K562 (cell line): ENCODE results near the gene MAPKAPK3. TPM values are rescaled to one million over a fixed set of nuclear protein-coding genes. Genes with fewer than 3 reads are reported as not detected.

Experiments
- AFF1 ChIP-seq, 2 experiments: fragments of 450-650 bp; IDR thresholded peaks; 2 replicates each; pipeline ENCODE4 v1.6.1; 2018; ENCODE audit warnings: mild to moderate bottlenecking in 2 of 2, low read depth in 1 of 2; ENCODE audit not compliant: partially characterized antibody in 2 of 2
- ARID1B ChIP-seq: fragments of 450-650 bp; IDR thresholded peaks from 2 replicates; pipeline ENCODE4 v1.6.1; 2016; ENCODE audit warnings: antibody characterized with exemption, mild to moderate bottlenecking, inconsistent platforms
- ATF6 ChIP-seq: sonication (generic); formaldehyde crosslinking; IDR thresholded peaks from 2 replicates; pipeline ENCODE4 v1.4.0; 2020; ENCODE audit warnings: mild to moderate bottlenecking, missing genetic modification reagents
- CBX8 ChIP-seq: fragments of 200-600 bp; sonication (generic); IDR thresholded peaks from 2 replicates; pipeline ENCODE4 v1.6.1; 2012; ENCODE audit warnings: borderline replicate concordance, mixed run types, low read depth, mild to moderate bottlenecking, moderate library complexity, mixed read lengths, low read length, control low read depth, inconsistent platforms; ENCODE audit not compliant: poor library complexity, severe bottlenecking; ENCODE audit errors: extremely low read depth
- CEBPB ChIP-seq: fragments of 450-650 bp; IDR thresholded peaks from 2 replicates; pipeline ENCODE4 v1.6.1; 2016; ENCODE audit warnings: missing genetic modification characterization, missing compliant biosample characterization
- DNMT1 ChIP-seq: fragments of 450-650 bp; IDR thresholded peaks from 2 replicates; pipeline ENCODE4 v1.6.1; 2016; ENCODE audit warnings: antibody characterized with exemption, mild to moderate bottlenecking
- ETS1 ChIP-seq: conservative IDR thresholded peaks from 2 replicates; pipeline ENCODE4 v1.6.1; 2011; ENCODE audit warnings: low read depth, mild to moderate bottlenecking, low read length; ENCODE audit not compliant: control insufficient read depth
- FOSL1 ChIP-seq: fragments of 200-800 bp; sonication (Bioruptor generic); conservative IDR thresholded peaks from 2 replicates; pipeline ENCODE4 v1.6.1; 2016; ENCODE audit warnings: missing genetic modification characterization, missing compliant biosample characterization
- HBP1 ChIP-seq: fragments of 450-650 bp; formaldehyde crosslinking; IDR thresholded peaks from 2 replicates; pipeline ENCODE4 v1.4.0; 2022; ENCODE audit warnings: missing genetic modification characterization
- HNRNPLL ChIP-seq: fragments of 200-400 bp; formaldehyde crosslinking; IDR thresholded peaks from 2 replicates; pipeline ENCODE4 v1.6.1; 2017; ENCODE audit warnings: low read length, low read depth, mild to moderate bottlenecking; ENCODE audit not compliant: poor library complexity, severe bottlenecking
- MAX ChIP-seq: sonication (generic); formaldehyde crosslinking; IDR thresholded peaks from 2 replicates; pipeline ENCODE4 v1.9.0; 2022; ENCODE audit warnings: mild to moderate bottlenecking, missing genetic modification reagents
- MEIS2 ChIP-seq: fragments of 450-650 bp; IDR thresholded peaks from 2 replicates; pipeline ENCODE4 v1.6.1; 2014; ENCODE audit warnings: mild to moderate bottlenecking; ENCODE audit not compliant: partially characterized antibody
- POLR3A ChIP-seq: IDR thresholded peaks from 2 replicates; pipeline ENCODE4 v1.6.1; 2011; ENCODE audit warnings: borderline replicate concordance, mild to moderate bottlenecking, moderate library complexity; ENCODE audit not compliant: insufficient read length, insufficient read depth; ENCODE audit errors: extremely low read depth
- SIX5 ChIP-seq, 2 experiments: IDR thresholded peaks; 2 replicates each; pipeline ENCODE4 v1.6.1; 2011; ENCODE audit warnings: low read length in 2 of 2, borderline replicate concordance in 1 of 2, low read depth in 1 of 2, mild to moderate bottlenecking in 1 of 2, moderate library complexity in 1 of 2; ENCODE audit not compliant: insufficient read depth in 1 of 2
- SMARCA4 ChIP-seq: fragments of 450-650 bp; IDR thresholded peaks from 2 replicates; pipeline ENCODE4 v1.6.1; 2016
- SREBF2 ChIP-seq: sonication (generic); formaldehyde crosslinking; IDR thresholded peaks from 2 replicates; pipeline ENCODE4 v1.4.0; 2020; ENCODE audit warnings: mild to moderate bottlenecking, missing genetic modification reagents
- TAL1 ChIP-seq: fragments of 450-650 bp; IDR thresholded peaks from 2 replicates; pipeline ENCODE4 v1.6.1; 2016; ENCODE audit warnings: mild to moderate bottlenecking
- ZNF3 ChIP-seq: fragments of 250-450 bp; sonication (Bioruptor Pico); IDR thresholded peaks from 2 replicates; pipeline ENCODE4 v1.5.0; 2021; ENCODE audit warnings: mild to moderate bottlenecking, moderate library complexity
- ZSCAN29 ChIP-seq: fragments of 450-650 bp; IDR thresholded peaks from 2 replicates; pipeline ENCODE4 v1.6.1; 2017
- polyA plus RNA-seq, 8 experiments: library from polyadenylated mRNA; depleted of rRNA in 4 of 8; stranded (reverse) in 5 of 8; unstranded in 3 of 8; fragments of >200 nt; fragmentation: Nextera tagmentation in 2 of 8; fragmentation: Illumina TruSeq in 1 of 8; extraction: Ambion mirVana in 2 of 8; extraction: Trizol in 1 of 8; gene quantifications; 2 replicates each; pipeline versions ENCODE4 v1.2.1 to v1.2.3, GENCODE V29; 2011 to 2014; ENCODE audit warnings: inconsistent platforms in 1 of 8, missing spikeins in 1 of 8
- total RNA-seq, 7 experiments: library from RNA; depleted of rRNA in 6 of 7; stranded (reverse); fragments of >200 nt in 6 of 7; fragmentation: Illumina TruSeq in 2 of 7; extraction: Trizol in 2 of 7; gene quantifications; 2 replicates each; pipeline versions ENCODE4 v1.2.1 to v1.2.3, GENCODE V29; 2011 to 2021; ENCODE audit warnings: low replicate concordance in 1 of 7

Gene MAPKAPK3
- total and polyA plus RNA-seq, 9 of the 15 experiments (the other 6 are each of a cell fraction or from before 2014, with no cell fraction given) = 8.0 to 56.4 (median 41.2) TPM

GRCh38 chr3:50600141-50600753, 16.7 kb upstream of the MAPKAPK3 start (continued):
- TF ChIP-seq ETS1 (no peak), TAL1 (peak; percentile 16; the same call in 1 of the 2 replicates), POLR3A (no peak), ARID1B (peak; percentile 69), FOSL1 (no peak), HNRNPLL (no peak), MEIS2 (no peak), CBX8 (no peak), HBP1 (CRISPR knock-in tag) (no peak), SMARCA4 (peak; percentile 52), AFF1 (IDR thresholded peaks at IDR 0.05; ENCODE audit: low read depth in 1 of 2, partially characterized antibody in 2 of 2) (peak in 1 of 2 experiments; percentile 24), DNMT1 (no peak), SIX5 (IDR thresholded peaks at IDR 0.05; ENCODE audit: borderline replicate concordance in 1 of 2, insufficient read depth in 1 of 2, low read depth in 1 of 2, low read length in 2 of 2) (no peak), MAX (CRISPR knock-in tag) (peak; percentile 5; the same call in 1 of the 2 replicates), SREBF2 (CRISPR knock-in tag) (no peak), ZSCAN29 (no peak), ATF6 (CRISPR knock-in tag) (no peak), CEBPB (tag) (no peak), ZNF3 (CRISPR knock-in tag) (no peak)
